Kidney epithelial cell (primary cell): ENCODE measurements around the gene LRRC37B. TPM values are rescaled to one million over a fixed set of nuclear protein-coding genes. Genes with fewer than 3 reads are reported as not detected.
"Not testable (repeated sequence)": the region's sequence is repeated elsewhere in the genome, so short reads cannot be mapped to it uniquely, and the experiment has no call there.

Experiments
- DNase-seq: peaks from one replicate; pipeline ENCODE4 v3.0.0-alpha.2; 2010; ENCODE audit warnings: low read depth
- H3K27me3 ChIP-seq: 2 replicates; pipeline ENCODE4 v1.6.0; 2011; ENCODE audit warnings: low read length; ENCODE audit not compliant: control insufficient read depth, insufficient read depth
- H3K36me3 ChIP-seq: 2 replicates; pipeline ENCODE4 v1.5.1; 2011; ENCODE audit warnings: low read length; ENCODE audit not compliant: control insufficient read depth, insufficient read depth
- H3K4me3 ChIP-seq: 2 replicates; pipeline ENCODE4 v1.5.1; 2011; ENCODE audit warnings: low read depth, mild to moderate bottlenecking, control low read depth, low read length
- total RNA-seq: library from RNA; depleted of rRNA; stranded (reverse); fragments of >200 nt; gene quantifications from 2 replicates; pipeline ENCODE4 v1.2.3, GENCODE V29; 2015
- TF ChIP-seq, protein P1 (sequence below): IDR thresholded peaks from 2 replicates; pipeline ENCODE4 v1.5.1; 2011; ENCODE audit warnings: mild to moderate bottlenecking, moderate library complexity, low read length, control low read depth, inconsistent platforms; ENCODE audit not compliant: insufficient read depth, poor library complexity, severe bottlenecking

The LRRC37B gene
- total RNA-seq, 1 donor from 2014 or later: 7.5 TPM

DNA sequence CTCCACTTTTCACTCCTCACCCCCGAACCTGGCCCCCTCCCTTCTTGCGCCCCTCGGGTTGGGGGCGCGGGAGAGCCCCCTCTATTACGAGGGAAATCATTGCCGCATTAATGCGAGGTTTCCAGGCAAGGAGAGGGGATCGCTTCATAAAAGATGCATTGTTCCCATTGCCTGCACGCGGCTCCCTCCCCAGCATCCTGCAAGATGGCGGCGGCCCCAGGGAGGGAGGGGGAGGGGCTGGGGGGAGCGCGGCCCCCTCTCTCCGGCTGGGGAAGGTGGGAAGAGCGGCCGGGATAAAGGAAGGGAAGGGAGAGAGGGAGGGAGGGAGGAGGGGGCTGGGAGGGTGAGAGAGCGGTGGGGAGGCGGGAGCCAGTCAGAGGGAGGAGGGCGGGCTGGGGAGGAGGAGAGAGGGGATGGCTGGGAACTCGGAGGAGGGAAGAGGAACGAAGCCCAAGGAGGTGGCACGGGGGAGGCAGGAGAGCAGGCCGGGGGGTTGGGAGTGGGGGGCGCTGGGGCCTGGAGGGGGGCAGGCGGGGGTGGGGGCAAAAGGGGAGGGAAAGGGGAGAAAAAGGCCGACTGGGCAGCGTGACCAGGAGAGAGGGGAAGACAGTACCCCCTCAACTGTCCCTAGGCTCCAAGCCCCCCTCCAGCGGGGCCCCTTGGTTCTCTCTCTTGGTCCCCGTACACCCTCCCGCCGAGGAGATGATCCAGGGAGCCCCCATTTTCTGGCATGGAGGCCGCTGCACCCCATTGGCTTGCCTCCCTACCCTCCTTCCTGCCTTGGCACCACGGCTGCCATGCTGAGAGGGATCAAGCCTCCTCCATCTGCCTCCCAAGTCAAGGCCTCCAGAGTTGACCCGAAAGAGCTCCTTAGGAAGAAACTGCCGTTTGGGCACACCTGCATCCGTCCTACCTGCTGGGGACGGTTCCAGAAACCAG lies 77.1 kb downstream of the LRRC37B start:
- H3K27me3 ChIP-seq, H3K36me3 ChIP-seq, DNase-seq: not testable (repeated sequence)
- H3K4me3 ChIP-seq: peak overlapping the region; percentile 37

DNA sequence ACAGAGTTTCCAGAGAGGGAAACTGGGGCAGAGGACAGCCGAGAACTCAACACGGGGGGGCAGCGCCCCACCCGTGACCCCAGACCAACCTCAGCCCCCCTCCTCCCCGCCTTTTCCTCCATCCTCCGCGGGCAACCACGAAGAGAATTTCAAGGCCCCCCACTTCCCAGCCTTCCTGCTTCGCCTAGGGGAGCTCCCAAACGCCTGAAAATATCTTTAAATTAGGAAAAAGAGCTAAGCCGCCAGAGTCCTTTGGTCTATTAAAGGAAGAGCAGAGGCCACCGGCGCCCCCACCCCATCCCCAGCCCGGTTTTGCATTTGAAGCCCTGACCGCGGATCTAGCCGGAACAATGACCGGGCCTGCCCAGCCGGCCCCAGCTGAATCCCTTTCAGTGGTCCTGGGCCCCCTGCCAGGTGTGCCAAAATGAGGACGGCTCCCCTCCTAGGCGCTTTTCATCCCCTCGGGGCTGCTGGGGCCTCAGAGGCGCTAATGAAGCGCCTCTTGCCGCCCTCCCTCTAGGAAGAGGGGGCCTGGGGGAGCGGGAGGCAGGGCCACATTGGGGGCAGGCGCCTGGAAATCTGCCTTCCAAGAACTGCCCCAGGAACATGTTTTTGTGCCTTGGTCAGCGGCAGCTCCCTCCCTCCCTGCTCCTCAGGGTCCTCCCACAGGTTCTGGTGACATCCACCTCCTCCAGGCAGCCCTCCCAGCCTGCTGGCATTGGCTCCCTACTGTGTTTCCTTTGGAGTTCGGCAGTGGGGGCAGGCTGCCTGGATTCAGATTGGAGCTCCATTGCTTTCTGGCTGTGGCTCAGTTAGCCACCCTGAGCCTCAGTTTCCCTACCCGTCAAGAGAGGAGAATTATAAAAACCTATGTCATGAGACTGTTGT lies 78.0 kb downstream of the LRRC37B start:
- not testable (repeated sequence) for H3K4me3 ChIP-seq, H3K36me3 ChIP-seq, DNase-seq, H3K27me3 ChIP-seq

DNA sequence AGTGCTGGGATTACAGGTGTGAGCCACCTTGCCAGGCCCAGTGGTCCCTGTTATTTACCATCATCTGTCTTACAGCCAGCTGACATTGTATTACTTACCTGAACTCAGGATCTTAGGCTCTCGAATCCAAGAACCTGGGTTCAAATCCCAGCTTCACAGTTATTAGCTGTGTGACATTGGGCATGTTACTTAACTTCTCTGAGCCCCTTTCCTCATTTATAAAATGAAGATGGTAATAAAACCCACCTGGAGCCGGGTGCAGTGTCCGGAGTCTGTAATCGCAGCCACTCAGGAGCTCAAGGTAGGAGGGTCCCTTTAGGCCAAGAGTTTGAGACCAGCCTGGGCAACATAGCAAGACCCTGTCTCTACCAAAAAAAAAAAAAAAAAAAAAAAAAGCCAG lies 79.7 kb downstream of the LRRC37B start:
- not testable (repeated sequence) for H3K27me3 ChIP-seq, H3K36me3 ChIP-seq, DNase-seq, H3K4me3 ChIP-seq

DNA sequence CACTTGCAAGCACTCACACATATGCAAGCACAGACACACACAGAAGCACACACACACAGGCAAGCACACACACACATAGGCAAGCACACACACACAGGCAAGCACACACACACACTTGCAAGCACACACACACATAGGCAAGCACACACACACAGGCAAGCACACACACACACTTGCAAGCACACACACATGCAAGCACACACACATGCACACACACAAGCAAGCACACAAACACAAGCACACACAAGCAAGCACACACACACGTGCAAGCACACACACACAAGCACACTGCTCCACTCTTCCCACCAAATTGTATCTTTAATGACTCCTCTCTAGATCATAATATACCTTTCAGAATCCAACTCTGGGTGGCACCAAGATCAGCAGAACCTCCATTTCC lies 84.9 kb downstream of the LRRC37B start:
- H3K27me3 ChIP-seq, H3K4me3 ChIP-seq, DNase-seq, H3K36me3 ChIP-seq: not testable (repeated sequence)

DNA sequence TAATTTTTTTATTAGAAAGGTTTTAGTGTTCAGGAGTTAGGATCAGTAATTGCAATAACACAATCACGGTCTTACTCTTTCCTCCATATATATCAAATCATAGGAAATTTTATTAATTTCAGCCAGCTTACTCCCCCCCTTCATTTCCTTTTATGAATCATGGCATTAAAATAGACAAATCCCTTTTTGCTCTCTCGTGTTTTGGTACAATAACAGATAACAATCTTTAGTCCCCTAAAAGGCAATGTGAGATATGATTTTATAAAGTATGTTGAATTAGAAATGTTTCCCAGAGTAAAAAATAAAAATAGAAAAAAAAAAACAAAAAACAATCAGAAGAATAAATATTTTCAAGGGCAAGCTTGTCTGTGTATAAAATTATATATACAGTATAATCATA lies 92.5 kb downstream of the LRRC37B start:
- Histone ChIP-seq H3K27me3 (no peaks in the 10 kb centered on the region), H3K4me3 (no peak overlapping the region), H3K36me3 (no peaks in the 10 kb centered on the region)
- TF ChIP-seq, protein P1, sequence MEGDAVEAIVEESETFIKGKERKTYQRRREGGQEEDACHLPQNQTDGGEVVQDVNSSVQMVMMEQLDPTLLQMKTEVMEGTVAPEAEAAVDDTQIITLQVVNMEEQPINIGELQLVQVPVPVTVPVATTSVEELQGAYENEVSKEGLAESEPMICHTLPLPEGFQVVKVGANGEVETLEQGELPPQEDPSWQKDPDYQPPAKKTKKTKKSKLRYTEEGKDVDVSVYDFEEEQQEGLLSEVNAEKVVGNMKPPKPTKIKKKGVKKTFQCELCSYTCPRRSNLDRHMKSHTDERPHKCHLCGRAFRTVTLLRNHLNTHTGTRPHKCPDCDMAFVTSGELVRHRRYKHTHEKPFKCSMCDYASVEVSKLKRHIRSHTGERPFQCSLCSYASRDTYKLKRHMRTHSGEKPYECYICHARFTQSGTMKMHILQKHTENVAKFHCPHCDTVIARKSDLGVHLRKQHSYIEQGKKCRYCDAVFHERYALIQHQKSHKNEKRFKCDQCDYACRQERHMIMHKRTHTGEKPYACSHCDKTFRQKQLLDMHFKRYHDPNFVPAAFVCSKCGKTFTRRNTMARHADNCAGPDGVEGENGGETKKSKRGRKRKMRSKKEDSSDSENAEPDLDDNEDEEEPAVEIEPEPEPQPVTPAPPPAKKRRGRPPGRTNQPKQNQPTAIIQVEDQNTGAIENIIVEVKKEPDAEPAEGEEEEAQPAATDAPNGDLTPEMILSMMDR: no peak
- no peak for DNase-seq

DNA sequence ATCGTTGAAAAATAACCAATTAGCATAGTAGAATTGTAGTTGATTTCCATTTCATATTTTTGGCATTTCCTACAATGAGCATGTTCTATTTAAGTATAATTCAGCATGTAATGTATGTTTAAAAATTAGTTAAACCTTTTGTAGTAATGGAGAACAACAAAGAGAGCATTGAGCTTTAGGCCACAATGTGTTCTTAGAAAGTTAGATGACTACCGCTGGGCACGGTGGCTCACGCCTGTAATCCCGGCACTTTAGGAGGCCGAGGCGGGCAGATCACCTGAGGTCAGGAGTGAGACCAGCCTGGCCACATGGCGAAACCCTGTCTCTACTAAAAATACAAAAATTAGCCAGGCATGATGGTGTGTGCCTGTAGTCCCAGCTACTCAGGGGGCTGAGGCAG lies 93.1 kb downstream of the LRRC37B start:
- not testable (repeated sequence) for DNase-seq, H3K36me3 ChIP-seq

DNA sequence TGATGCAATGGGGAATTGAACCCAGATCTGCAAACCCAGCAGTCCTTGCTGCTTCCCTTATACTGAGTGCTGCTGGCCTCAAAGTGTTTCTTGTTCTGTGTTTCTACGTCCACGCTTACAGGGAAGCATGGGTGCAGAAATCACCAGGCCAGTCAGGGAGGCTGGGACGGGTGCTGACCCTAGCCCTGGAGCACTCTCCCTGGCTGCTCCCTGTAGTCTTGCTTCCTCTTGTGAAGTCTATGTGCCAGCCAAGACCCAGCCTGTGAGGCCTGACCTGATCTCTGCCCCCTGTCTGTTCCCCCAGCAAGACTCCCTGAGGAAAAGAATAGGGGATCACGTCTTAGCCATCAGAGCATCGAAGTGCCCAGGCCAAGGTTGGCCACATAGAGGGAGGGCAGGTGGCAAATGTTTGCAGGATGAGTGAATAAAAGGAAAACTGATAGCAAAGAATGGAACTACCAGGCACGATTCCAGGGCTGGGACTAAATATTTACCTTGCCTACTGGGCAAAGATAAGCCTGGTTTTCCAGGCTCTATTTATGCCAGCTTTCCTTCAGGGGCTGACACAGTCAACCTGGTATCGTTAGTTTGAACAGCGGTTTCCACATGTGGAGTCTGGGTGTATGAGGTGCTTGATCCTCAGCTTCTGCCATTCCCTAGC lies 93.9 kb downstream of the LRRC37B start:
- TF ChIP-seq, protein P1: no peak

More for the DNA sequence above, 93.1 kb downstream of the LRRC37B start:
- not testable (repeated sequence) for H3K4me3 ChIP-seq, H3K27me3 ChIP-seq

DNA sequence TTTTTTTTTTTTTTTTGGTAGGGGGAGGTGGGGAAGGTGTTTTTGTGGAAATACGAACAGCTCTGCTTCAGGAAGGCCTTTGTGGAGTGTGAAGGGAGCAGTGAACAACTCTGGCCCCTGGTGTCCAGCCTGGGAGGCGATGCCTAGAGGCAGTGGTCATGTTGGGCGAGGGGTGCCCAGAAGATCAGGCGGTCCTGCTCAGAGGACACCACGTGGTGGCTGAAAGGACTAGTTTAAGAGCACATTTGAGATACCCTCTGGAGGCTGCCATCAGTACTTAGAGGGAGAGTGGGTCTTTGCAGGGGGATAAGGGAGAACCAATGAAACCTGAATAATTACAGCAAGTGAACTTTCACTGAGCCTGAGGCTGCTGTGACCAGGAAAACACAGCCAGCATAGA lies 95.0 kb downstream of the LRRC37B start:
- Histone ChIP-seq H3K27me3 (no peaks in the 10 kb centered on the region), H3K36me3 (no peaks in the 10 kb centered on the region), H3K4me3 (no peak overlapping the region)
- TF ChIP-seq, protein P1: no peak
- DNase-seq: no peak

More for the DNA sequence above, 93.9 kb downstream of the LRRC37B start:
- DNase-seq: no peak
- H3K4me3 ChIP-seq: no peak overlapping the region
- no peaks in the 10 kb centered on the region for H3K27me3 ChIP-seq
- no peaks in the 10 kb centered on the region for H3K36me3 ChIP-seq
